22Rv1 (cell line): ENCODE results near the gene SIGLEC10.

Source experiments
- CTCF ChIP-seq: fragments of 450-650 bp; IDR thresholded peaks from 2 replicates; pipeline ENCODE4 v1.5.1; 2017; ENCODE audit warnings: mild to moderate bottlenecking
- ZFX ChIP-seq: fragments of 450-650 bp; IDR thresholded peaks from 2 replicates; pipeline ENCODE4 v1.6.1; 2017; ENCODE audit warnings: antibody characterized with exemption, borderline replicate concordance

DNA sequence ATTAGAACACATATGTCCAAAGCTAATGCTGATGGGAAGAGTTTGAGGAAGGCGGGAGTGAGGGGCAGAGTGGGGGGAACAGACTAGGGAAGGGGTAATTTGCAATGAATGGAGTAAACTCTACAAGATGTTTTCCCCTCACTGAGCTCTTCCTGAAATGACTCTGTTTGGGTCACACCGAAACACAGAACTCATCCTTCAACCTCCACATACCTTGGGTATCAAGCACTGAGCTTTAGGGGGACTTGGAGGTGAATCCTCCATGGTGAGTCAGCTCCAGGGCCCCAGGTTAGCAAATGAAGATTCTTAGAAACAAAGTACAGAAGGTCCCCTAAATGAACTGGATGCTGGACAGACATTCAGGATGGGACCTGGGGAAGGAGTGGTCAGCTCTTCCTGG is 1.3 kb upstream of the SIGLEC10 start:
- TF ChIP-seq CTCF, result no peak
- TF ChIP-seq ZFX, result no peak
